Endodermal cell (in vitro differentiated cells): ENCODE measurements around the gene NOB1. TPM values are rescaled to one million over a fixed set of nuclear protein-coding genes. Genes with fewer than 3 reads are reported as not detected.

Source experiments
- DNase-seq: peaks from one replicate; pipeline ENCODE4 v3.0.0-alpha.2; 2017
- H3K27ac ChIP-seq: 2 replicates; pipeline ENCODE4 v1.5.1; 2013; ENCODE audit warnings: mild to moderate bottlenecking, low read depth, low read length, moderate library complexity
- H3K27me3 ChIP-seq: 2 replicates; pipeline ENCODE4 v1.6.1; 2013; ENCODE audit warnings: mild to moderate bottlenecking, low read length, moderate library complexity; ENCODE audit not compliant: insufficient read depth, control insufficient read depth, poor library complexity, severe bottlenecking
- H3K36me3 ChIP-seq: 2 replicates; pipeline ENCODE4 v1.7.0; 2013; ENCODE audit warnings: mild to moderate bottlenecking, low read length, moderate library complexity; ENCODE audit not compliant: control insufficient read depth, insufficient read depth
- H3K4me1 ChIP-seq: one replicate; pipeline ENCODE4 v1.7.0; 2013; ENCODE audit warnings: low read length; ENCODE audit not compliant: control insufficient read depth, insufficient read depth
- H3K4me3 ChIP-seq: 2 replicates; pipeline ENCODE4 v1.5.1; 2013; ENCODE audit warnings: mild to moderate bottlenecking, low read length, moderate library complexity
- H3K9ac ChIP-seq: 2 replicates; pipeline ENCODE4 v1.6.1; 2013; ENCODE audit warnings: mild to moderate bottlenecking, low read length, moderate library complexity; ENCODE audit not compliant: poor library complexity, severe bottlenecking; ENCODE audit errors: extremely low read depth
- H3K9me3 ChIP-seq: 2 replicates; pipeline ENCODE4 v1.6.1; 2013; ENCODE audit warnings: mild to moderate bottlenecking, low read length, moderate library complexity; ENCODE audit not compliant: control insufficient read depth
- H3K27ac Mint-ChIP-seq: 2 replicates; pipeline ENCODE4 v1.8.0; 2020; ENCODE audit warnings: mixed read lengths
- H3K27me3 Mint-ChIP-seq: 2 replicates; pipeline ENCODE4 v1.8.0; 2021; ENCODE audit warnings: mild to moderate bottlenecking, mixed read lengths; ENCODE audit not compliant: insufficient read depth
- H3K36me3 Mint-ChIP-seq: 2 replicates; pipeline ENCODE4 v1.8.0; 2020; ENCODE audit warnings: low read depth, mixed read lengths
- H3K4me1 Mint-ChIP-seq: 2 replicates; pipeline ENCODE4 v1.8.0; 2020; ENCODE audit warnings: mixed read lengths
- H3K4me3 Mint-ChIP-seq: 2 replicates; pipeline ENCODE4 v1.8.0; 2020; ENCODE audit warnings: mild to moderate bottlenecking, moderate library complexity, mixed read lengths
- H3K9me3 Mint-ChIP-seq: 2 replicates; pipeline ENCODE4 v1.8.0; 2020; ENCODE audit warnings: mild to moderate bottlenecking, mixed read lengths
- CTCF ChIP-seq: fragments of 200-600 bp; sonication (generic); conservative IDR thresholded peaks from 2 replicates; pipeline ENCODE4 v1.5.0; 2021; ENCODE audit warnings: antibody characterized with exemption, mild to moderate bottlenecking
- WGBS, 2 experiments: methylation state at CpG; one replicate each; pipeline versions ENCODE4 v1.1.5 to v1.1.7; 2013; ENCODE audit warnings: missing lambda C conversion rate in 2 of 2, mixed read lengths in 1 of 2; ENCODE audit not compliant: insufficient coverage in 1 of 2, insufficient read length in 1 of 2; 5-methylcytosine and 5-hydroxymethylcytosine counted together
- total RNA-seq, 2 donors: library from RNA; stranded (reverse); fragmentation: NEBNext Ultra II Directional in 1 of 2; extraction: Animal tissue kit (Norgen Biotek cat#: 25700) in 1 of 2; gene quantifications; 2 replicates in 1 of 2; 3 replicates in 1 of 2; pipeline ENCODE4 v1.2.1, GENCODE V29; 2021

NOB1 gene
- total RNA-seq, 2 donors from 2014 or later: 53.1 to 53.4 TPM

- no peak for TF ChIP-seq CTCF
- Histone ChIP-seq H3K4me3 (peak within 1 kb of the TSS; percentile 88), H3K9me3 (no peaks in the 10 kb centered on the region), H3K4me1 (peaks cover 2% of the 10 kb centered on the region), H3K9ac (peak within 1 kb of the TSS; percentile 58), H3K27me3 (no peaks in the 10 kb centered on the region), H3K36me3 (no peaks in the 10 kb centered on the region), H3K27ac (peak within 1 kb of the TSS; percentile 81)
- Mint-ChIP-seq H3K36me3 (peaks cover 15% of the 10 kb centered on the region), H3K27me3 (no peaks in the 10 kb centered on the region), H3K9me3 (no peaks in the 10 kb centered on the region), H3K27ac (peak within 1 kb of the TSS; percentile 100), H3K4me1 (peaks cover 26% of the 10 kb centered on the region), H3K4me3 (peak within 1 kb of the TSS; percentile 79)
- 3 to 6% methylated on average over 25 to 31 of the region's 31 CpGs for WGBS, 2 experiments
- peak; percentile 100 for DNase-seq
Measured at GRCh38 chr16:69726313-69727060, 28.2 kb downstream of the NOB1 start, which contains the start of gene NQO1. Gene NQO1 (minus strand): TSS chr16:69726560. CDS start chr16:69726439, 121 bp downstream.

GRCh38 chr16:69725480-69726312, 29.0 kb downstream of the NOB1 start:
- 79% methylated on average over 22 to 32 of the region's 32 CpGs for WGBS, 2 experiments
- H3K4me1 Mint-ChIP-seq: peaks cover 26% of the 10 kb centered on the region

More at GRCh38 chr16:69725480-69726312, 29.0 kb downstream of the NOB1 start:
- Mint-ChIP-seq H3K4me3 (peak overlapping the region; percentile 79), H3K27ac (peak overlapping the region; percentile 100), H3K9me3 (no peaks in the 10 kb centered on the region), H3K36me3 (peaks cover 20% of the 10 kb centered on the region), H3K27me3 (no peaks in the 10 kb centered on the region)
- Histone ChIP-seq H3K27ac (peak overlapping the region; percentile 81), H3K36me3 (no peaks in the 10 kb centered on the region), H3K9ac (peak overlapping the region; percentile 58), H3K27me3 (no peaks in the 10 kb centered on the region), H3K4me1 (peaks cover 2% of the 10 kb centered on the region), H3K9me3 (no peaks in the 10 kb centered on the region), H3K4me3 (peak overlapping the region; percentile 88)
- DNase-seq: peak; percentile 58
- TF ChIP-seq CTCF: no peak
